HepG2 (cell line): ENCODE results near the gene TSC22D1. TPM values are rescaled to one million over a fixed set of nuclear protein-coding genes. Genes with fewer than 3 reads are reported as not detected.

ENCODE experiments used
- MED13 ChIP-seq: sonication (generic); formaldehyde crosslinking; IDR thresholded peaks from 2 replicates; pipeline ENCODE4 v1.5.0; 2020; ENCODE audit warnings: missing genetic modification reagents
- NRL ChIP-seq: sonication (generic); formaldehyde crosslinking; IDR thresholded peaks from 2 replicates; pipeline ENCODE4 v1.5.0; 2020; ENCODE audit warnings: missing genetic modification reagents, mild to moderate bottlenecking, moderate library complexity, borderline replicate concordance
- PAX8 ChIP-seq: sonication (generic); formaldehyde crosslinking; IDR thresholded peaks from 2 replicates; pipeline ENCODE4 v1.8.0; 2022; ENCODE audit warnings: mild to moderate bottlenecking, missing genetic modification reagents, borderline replicate concordance
- RAD21 ChIP-seq: fragments of 450-650 bp; formaldehyde crosslinking; IDR thresholded peaks from 2 replicates; pipeline ENCODE4 v1.5.0; 2020; ENCODE audit warnings: mild to moderate bottlenecking
- REPIN1 ChIP-seq: sonication (generic); formaldehyde crosslinking; IDR thresholded peaks from 2 replicates; pipeline ENCODE4 v1.8.0; 2022; ENCODE audit warnings: missing genetic modification reagents, low read depth, mild to moderate bottlenecking, borderline replicate concordance
- TP53 ChIP-seq: sonication (generic); formaldehyde crosslinking; conservative IDR thresholded peaks from 2 replicates; pipeline ENCODE4 v1.4.0; 2020; ENCODE audit warnings: missing genetic modification reagents
- YEATS4 ChIP-seq: sonication (generic); formaldehyde crosslinking; IDR thresholded peaks from 2 replicates; pipeline ENCODE4 v1.4.0; 2020; ENCODE audit warnings: missing genetic modification reagents, borderline replicate concordance
- ZNF430 ChIP-seq: sonication (generic); formaldehyde crosslinking; IDR thresholded peaks from 2 replicates; pipeline ENCODE4 v1.9.0; 2021; ENCODE audit warnings: mild to moderate bottlenecking, missing genetic modification reagents
- polyA plus RNA-seq, 8 experiments: library from polyadenylated mRNA; depleted of rRNA in 3 of 8; stranded (reverse) in 7 of 8; unstranded in 1 of 8; fragments of >200 nt; fragmentation: Illumina TruSeq in 4 of 8; extraction: Trizol in 4 of 8; gene quantifications; 2 replicates each; pipeline versions ENCODE4 v1.2.1 to v1.2.3, GENCODE V29; 2011 to 2016; ENCODE audit warnings: low read depth in 4 of 8, missing spikeins in 1 of 8, mixed read lengths in 1 of 8; ENCODE audit not compliant: insufficient read depth in 1 of 8
- total RNA-seq, 5 experiments: library from RNA; depleted of rRNA; stranded (reverse); fragments of >200 nt; fragmentation: Illumina TruSeq; extraction: Trizol; gene quantifications; 2 replicates each; pipeline ENCODE4 v1.2.3, GENCODE V29; 2016; ENCODE audit warnings: low read depth in 1 of 5
- TF ChIP-seq, protein P1 (sequence below): sonication (generic); formaldehyde crosslinking; IDR thresholded peaks from 2 replicates; pipeline ENCODE4 v1.5.1; 2020; ENCODE audit warnings: missing genetic modification reagents, mild to moderate bottlenecking, borderline replicate concordance
- TF ChIP-seq, protein P2 (sequence below): sonication (generic); formaldehyde crosslinking; IDR thresholded peaks from 2 replicates; pipeline ENCODE4 v1.4.0; 2020; ENCODE audit warnings: mild to moderate bottlenecking, missing genetic modification reagents
- TF ChIP-seq, protein P3 (sequence below): sonication (generic); formaldehyde crosslinking; IDR thresholded peaks from 2 replicates; pipeline ENCODE4 v1.4.0; 2020; ENCODE audit warnings: missing genetic modification reagents, borderline replicate concordance
- TF ChIP-seq, protein P4 (sequence below): sonication (generic); formaldehyde crosslinking; IDR thresholded peaks from 2 replicates; pipeline ENCODE4 v1.5.1; 2020; ENCODE audit warnings: missing genetic modification reagents, mild to moderate bottlenecking, borderline replicate concordance
- TF ChIP-seq, protein P5 (sequence below): IDR thresholded peaks from 2 replicates; pipeline ENCODE4 v1.4.0; 2020; ENCODE audit warnings: mild to moderate bottlenecking, missing genetic modification reagents
- TF ChIP-seq, protein P6 (sequence below): sonication (generic); formaldehyde crosslinking; IDR thresholded peaks from 2 replicates; pipeline ENCODE4 v1.5.0; 2020; ENCODE audit warnings: missing genetic modification reagents
- TF ChIP-seq, protein P7 (sequence below): sonication (generic); formaldehyde crosslinking; IDR thresholded peaks from 2 replicates; pipeline ENCODE4 v1.4.0; 2020; ENCODE audit warnings: mild to moderate bottlenecking, missing genetic modification reagents

Gene TSC22D1
- total and polyA plus RNA-seq, 2 of the 13 experiments (the other 11 are each of a cell fraction or from before 2014, with no cell fraction given), result 18.4 to 35.7 TPM

DNA sequence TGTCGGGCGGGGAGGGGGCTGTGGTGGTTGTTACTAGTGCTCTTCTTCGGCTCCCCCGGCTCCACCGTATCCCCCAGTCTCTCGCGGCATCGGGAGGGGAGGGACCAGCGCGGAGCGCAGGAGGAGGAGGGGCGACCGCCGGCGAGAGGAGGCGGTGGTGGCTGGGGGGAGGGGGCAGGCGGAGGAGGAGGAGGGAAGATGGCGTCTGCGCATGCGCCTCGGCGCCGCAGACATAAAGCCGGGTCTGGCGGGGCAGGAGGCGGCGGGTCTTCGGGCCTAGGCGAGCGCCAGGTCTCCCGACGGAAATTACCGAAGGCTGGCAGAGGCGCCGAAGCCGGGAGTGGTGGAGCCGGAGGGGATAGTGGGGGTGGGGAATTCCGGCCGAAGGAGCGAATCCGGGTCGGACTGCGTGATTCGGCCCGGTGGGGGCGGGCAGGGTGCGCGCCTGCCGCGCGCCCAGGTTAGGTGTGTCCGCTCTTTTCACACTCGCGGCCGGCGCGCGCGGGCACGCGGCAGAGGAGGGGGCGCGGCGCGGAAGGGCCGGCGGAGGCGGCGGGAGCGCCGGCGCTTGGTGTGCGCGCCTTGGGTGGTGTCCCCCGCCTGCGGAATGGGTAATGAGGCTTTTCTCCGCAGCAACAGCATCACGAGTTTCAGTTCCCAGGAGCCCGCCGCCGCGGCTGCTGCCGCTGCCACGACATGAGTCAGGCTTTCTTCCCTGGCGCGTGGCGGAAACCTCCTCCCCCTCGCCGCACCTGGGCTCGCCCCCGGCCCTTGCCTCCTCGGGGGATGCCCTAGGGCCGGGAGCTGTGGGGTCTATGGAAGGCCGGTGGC lies 1.3 kb upstream of the TSC22D1 start (continued):
- TF ChIP-seq, protein P1, sequence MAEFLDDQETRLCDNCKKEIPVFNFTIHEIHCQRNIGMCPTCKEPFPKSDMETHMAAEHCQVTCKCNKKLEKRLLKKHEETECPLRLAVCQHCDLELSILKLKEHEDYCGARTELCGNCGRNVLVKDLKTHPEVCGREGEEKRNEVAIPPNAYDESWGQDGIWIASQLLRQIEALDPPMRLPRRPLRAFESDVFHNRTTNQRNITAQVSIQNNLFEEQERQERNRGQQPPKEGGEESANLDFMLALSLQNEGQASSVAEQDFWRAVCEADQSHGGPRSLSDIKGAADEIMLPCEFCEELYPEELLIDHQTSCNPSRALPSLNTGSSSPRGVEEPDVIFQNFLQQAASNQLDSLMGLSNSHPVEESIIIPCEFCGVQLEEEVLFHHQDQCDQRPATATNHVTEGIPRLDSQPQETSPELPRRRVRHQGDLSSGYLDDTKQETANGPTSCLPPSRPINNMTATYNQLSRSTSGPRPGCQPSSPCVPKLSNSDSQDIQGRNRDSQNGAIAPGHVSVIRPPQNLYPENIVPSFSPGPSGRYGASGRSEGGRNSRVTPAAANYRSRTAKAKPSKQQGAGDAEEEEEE (CRISPR knock-in tag), result no peak
- TF ChIP-seq MED13 (no peak), REPIN1 (CRISPR knock-in tag) (peak; percentile 40; the same call in 1 of the 2 replicates), RAD21 (no peak), ZNF430 (CRISPR knock-in tag) (no peak), PAX8 (CRISPR knock-in tag) (0 out of 2 replicates have a peak, but pooled peaks have one; percentile 53), TP53 (CRISPR knock-in tag) (no peak), NRL (CRISPR knock-in tag) (peak; percentile 83; the same call in 1 of the 2 replicates), YEATS4 (CRISPR knock-in tag) (peak; percentile 81; the same call in 1 of the 2 replicates)
- TF ChIP-seq, protein P2, sequence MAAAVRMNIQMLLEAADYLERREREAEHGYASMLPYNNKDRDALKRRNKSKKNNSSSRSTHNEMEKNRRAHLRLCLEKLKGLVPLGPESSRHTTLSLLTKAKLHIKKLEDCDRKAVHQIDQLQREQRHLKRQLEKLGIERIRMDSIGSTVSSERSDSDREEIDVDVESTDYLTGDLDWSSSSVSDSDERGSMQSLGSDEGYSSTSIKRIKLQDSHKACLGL (CRISPR knock-in tag), result peak; percentile 76; the same call in 1 of the 2 replicates
- TF ChIP-seq, protein P3, sequence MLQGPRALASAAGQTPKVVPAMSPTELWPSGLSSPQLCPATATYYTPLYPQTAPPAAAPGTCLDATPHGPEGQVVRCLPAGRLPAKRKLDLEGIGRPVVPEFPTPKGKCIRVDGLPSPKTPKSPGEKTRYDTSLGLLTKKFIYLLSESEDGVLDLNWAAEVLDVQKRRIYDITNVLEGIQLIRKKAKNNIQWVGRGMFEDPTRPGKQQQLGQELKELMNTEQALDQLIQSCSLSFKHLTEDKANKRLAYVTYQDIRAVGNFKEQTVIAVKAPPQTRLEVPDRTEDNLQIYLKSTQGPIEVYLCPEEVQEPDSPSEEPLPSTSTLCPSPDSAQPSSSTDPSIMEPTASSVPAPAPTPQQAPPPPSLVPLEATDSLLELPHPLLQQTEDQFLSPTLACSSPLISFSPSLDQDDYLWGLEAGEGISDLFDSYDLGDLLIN, result no peak
- TF ChIP-seq, protein P4, sequence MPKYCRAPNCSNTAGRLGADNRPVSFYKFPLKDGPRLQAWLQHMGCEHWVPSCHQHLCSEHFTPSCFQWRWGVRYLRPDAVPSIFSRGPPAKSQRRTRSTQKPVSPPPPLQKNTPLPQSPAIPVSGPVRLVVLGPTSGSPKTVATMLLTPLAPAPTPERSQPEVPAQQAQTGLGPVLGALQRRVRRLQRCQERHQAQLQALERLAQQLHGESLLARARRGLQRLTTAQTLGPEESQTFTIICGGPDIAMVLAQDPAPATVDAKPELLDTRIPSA (CRISPR knock-in tag), result 0 out of 2 replicates have a peak, but pooled peaks have one; percentile 59
- TF ChIP-seq, protein P5, sequence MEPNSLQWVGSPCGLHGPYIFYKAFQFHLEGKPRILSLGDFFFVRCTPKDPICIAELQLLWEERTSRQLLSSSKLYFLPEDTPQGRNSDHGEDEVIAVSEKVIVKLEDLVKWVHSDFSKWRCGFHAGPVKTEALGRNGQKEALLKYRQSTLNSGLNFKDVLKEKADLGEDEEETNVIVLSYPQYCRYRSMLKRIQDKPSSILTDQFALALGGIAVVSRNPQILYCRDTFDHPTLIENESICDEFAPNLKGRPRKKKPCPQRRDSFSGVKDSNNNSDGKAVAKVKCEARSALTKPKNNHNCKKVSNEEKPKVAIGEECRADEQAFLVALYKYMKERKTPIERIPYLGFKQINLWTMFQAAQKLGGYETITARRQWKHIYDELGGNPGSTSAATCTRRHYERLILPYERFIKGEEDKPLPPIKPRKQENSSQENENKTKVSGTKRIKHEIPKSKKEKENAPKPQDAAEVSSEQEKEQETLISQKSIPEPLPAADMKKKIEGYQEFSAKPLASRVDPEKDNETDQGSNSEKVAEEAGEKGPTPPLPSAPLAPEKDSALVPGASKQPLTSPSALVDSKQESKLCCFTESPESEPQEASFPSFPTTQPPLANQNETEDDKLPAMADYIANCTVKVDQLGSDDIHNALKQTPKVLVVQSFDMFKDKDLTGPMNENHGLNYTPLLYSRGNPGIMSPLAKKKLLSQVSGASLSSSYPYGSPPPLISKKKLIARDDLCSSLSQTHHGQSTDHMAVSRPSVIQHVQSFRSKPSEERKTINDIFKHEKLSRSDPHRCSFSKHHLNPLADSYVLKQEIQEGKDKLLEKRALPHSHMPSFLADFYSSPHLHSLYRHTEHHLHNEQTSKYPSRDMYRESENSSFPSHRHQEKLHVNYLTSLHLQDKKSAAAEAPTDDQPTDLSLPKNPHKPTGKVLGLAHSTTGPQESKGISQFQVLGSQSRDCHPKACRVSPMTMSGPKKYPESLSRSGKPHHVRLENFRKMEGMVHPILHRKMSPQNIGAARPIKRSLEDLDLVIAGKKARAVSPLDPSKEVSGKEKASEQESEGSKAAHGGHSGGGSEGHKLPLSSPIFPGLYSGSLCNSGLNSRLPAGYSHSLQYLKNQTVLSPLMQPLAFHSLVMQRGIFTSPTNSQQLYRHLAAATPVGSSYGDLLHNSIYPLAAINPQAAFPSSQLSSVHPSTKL (CRISPR knock-in tag), result peak; percentile 24; the same call in 1 of the 2 replicates
- TF ChIP-seq, protein P6, sequence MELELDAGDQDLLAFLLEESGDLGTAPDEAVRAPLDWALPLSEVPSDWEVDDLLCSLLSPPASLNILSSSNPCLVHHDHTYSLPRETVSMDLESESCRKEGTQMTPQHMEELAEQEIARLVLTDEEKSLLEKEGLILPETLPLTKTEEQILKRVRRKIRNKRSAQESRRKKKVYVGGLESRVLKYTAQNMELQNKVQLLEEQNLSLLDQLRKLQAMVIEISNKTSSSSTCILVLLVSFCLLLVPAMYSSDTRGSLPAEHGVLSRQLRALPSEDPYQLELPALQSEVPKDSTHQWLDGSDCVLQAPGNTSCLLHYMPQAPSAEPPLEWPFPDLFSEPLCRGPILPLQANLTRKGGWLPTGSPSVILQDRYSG (CRISPR knock-in tag), result peak; percentile 84; the same call in 1 of the 2 replicates
- TF ChIP-seq, protein P7, sequence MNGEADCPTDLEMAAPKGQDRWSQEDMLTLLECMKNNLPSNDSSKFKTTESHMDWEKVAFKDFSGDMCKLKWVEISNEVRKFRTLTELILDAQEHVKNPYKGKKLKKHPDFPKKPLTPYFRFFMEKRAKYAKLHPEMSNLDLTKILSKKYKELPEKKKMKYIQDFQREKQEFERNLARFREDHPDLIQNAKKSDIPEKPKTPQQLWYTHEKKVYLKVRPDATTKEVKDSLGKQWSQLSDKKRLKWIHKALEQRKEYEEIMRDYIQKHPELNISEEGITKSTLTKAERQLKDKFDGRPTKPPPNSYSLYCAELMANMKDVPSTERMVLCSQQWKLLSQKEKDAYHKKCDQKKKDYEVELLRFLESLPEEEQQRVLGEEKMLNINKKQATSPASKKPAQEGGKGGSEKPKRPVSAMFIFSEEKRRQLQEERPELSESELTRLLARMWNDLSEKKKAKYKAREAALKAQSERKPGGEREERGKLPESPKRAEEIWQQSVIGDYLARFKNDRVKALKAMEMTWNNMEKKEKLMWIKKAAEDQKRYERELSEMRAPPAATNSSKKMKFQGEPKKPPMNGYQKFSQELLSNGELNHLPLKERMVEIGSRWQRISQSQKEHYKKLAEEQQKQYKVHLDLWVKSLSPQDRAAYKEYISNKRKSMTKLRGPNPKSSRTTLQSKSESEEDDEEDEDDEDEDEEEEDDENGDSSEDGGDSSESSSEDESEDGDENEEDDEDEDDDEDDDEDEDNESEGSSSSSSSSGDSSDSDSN (CRISPR knock-in tag), result peak; percentile 37; the same call in 1 of the 2 replicates
